BLaER1 treated with 17β-estradiol and CSF1 and Interleukin-3, amounts not matched to agents 10 nM and 100 nM (cell line): Measurements from ENCODE around the gene PLCG1.

Experiments
- H3K27ac ChIP-seq, 11 experiments: shearing (Covaris generic); formaldehyde crosslinking; 2 replicates each; pipeline ENCODE4 v1.8.1; 2022
- H3K27me3 ChIP-seq, 11 experiments: shearing (Covaris generic); formaldehyde crosslinking; 2 replicates each; pipeline ENCODE4 v1.8.1; 2022
- H3K36me3 ChIP-seq, 11 experiments: shearing (Covaris generic); formaldehyde crosslinking; 2 replicates each; pipeline ENCODE4 v1.8.1; 2022
- H3K4me1 ChIP-seq, 10 experiments: shearing (Covaris generic); formaldehyde crosslinking; 2 replicates each; pipeline ENCODE4 v1.8.1; 2022
- H3K4me2 ChIP-seq, 11 experiments: shearing (Covaris generic); formaldehyde crosslinking; 2 replicates each; pipeline ENCODE4 v1.8.1; 2022
- H3K4me3 ChIP-seq, 10 experiments: shearing (Covaris generic); formaldehyde crosslinking; 2 replicates each; pipeline ENCODE4 v1.8.1; 2022
- H3K9ac ChIP-seq, 11 experiments: shearing (Covaris generic); formaldehyde crosslinking; 2 replicates each; pipeline ENCODE4 v1.8.1; 2022
- H3K9me3 ChIP-seq, 11 experiments: shearing (Covaris generic); formaldehyde crosslinking; replicated peaks in 1 of 11; 2 replicates each; pipeline ENCODE4 v1.8.1; 2022
- H4K20me1 ChIP-seq, 11 experiments: shearing (Covaris generic); formaldehyde crosslinking; 2 replicates each; pipeline ENCODE4 v1.8.1; 2022
- Cebpa-rat ChIP-seq, 11 experiments: shearing (Covaris generic); IDR thresholded peaks; 2 replicates each; pipeline ENCODE4 v1.8.1; 2022

PLCG1 gene

DNA sequence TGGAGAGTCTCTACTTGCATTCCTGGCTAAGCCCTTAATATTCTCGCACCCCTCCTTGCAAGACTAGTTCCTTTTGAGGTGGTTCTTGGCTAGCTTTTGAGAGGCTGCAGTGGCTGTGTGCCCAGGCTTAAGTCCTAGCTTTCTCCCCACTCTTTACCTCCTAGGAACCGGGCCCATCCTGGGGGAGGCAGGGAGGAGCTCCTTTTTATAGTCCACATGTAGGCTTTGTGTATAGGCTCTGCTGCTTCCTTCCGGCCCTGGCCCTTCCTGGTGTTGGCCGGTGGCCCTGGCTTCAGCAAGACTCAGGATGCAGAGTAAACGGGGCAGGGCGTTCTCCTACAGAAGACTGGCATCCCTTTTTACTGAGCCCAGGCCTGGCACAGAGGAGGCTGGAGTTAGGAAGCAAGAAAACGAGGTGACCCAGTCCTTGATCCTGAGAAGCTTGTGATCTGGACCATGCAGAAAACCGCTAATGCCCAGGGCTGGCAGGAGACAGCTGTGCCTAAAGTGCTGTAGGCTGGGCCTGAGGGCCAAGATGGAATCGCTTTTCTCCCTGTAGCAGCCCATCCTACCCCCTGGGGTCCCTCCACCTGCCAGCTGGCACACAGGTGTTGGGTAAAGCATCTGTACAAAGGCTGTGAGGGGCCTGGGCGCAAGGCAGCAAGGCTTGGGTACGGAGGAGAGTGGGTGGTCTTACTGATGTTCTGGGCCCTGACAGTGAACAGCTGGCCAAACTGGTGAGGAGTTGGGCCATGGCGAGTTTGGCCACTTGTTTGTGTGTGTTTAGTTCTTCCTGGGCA lies 8.7 kb downstream of the PLCG1 start:
- H3K4me2 ChIP-seq, result peak overlapping the region in 8 of 11 experiments; percentile 23 to 66 (median 46); a peak in 17 of 22 replicates
- H4K20me1 ChIP-seq, result peaks cover 5 to 100% (median 100%) of the 10 kb centered on the region in 11 experiments; a peak in 20 of 22 replicates
- H3K36me3 ChIP-seq, result peaks cover 0 to 59% (median 32%) of the 10 kb centered on the region in 11 experiments; a peak in 17 of 22 replicates
- H3K4me1 ChIP-seq, result peaks cover 20 to 85% (median 76%) of the 10 kb centered on the region in 10 experiments
- no peaks in the 10 kb centered on the region for H3K9me3 ChIP-seq
- no peak for TF ChIP-seq Cebpa-rat (IDR thresholded peaks at IDR 0.05)
- no peak overlapping the region for H3K27ac ChIP-seq
- no peaks in the 10 kb centered on the region for H3K27me3 ChIP-seq
- H3K9ac ChIP-seq, result no peak overlapping the region
- H3K4me3 ChIP-seq, result no peak overlapping the region

DNA sequence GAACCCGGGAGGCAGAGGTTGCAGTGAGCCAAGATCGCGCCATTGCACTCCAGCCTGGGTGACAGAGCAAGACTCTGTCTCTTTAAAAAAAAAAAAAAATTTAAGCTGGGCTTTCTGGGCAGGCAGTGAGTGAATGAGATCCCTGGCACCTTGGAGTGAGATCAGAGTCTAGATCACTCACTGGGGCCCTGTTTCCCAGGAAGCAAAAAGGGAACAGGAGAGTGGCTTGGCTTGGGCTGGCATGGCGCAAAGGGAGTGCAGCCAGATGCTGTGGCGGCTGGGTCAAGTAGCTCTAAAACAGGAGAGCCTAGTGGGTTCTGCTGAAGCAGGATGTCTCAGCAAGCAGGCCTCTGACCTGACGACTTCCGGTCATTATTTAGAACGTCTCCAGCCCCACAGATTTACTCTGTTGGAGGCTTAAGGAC lies 10.4 kb downstream of the PLCG1 start:
- no peak overlapping the region for H3K4me3 ChIP-seq
- H3K36me3 ChIP-seq, result peaks cover 0 to 65% (median 32%) of the 10 kb centered on the region in 11 experiments; a peak in 17 of 22 replicates
- H4K20me1 ChIP-seq, result peaks cover 8 to 100% (median 100%) of the 10 kb centered on the region in 11 experiments; a peak in 20 of 22 replicates
- H3K4me2 ChIP-seq, result peak overlapping the region in 10 of 11 experiments; percentile 4 to 66 (median 42); a peak in 16 of 22 replicates
- H3K4me1 ChIP-seq, result peaks cover 7 to 76% (median 63%) of the 10 kb centered on the region in 10 experiments
- no peaks in the 10 kb centered on the region for H3K9me3 ChIP-seq
- TF ChIP-seq Cebpa-rat (IDR thresholded peaks at IDR 0.05), result no peak
- no peak overlapping the region for H3K27ac ChIP-seq
- no peak overlapping the region for H3K9ac ChIP-seq
- H3K27me3 ChIP-seq, result no peaks in the 10 kb centered on the region

DNA sequence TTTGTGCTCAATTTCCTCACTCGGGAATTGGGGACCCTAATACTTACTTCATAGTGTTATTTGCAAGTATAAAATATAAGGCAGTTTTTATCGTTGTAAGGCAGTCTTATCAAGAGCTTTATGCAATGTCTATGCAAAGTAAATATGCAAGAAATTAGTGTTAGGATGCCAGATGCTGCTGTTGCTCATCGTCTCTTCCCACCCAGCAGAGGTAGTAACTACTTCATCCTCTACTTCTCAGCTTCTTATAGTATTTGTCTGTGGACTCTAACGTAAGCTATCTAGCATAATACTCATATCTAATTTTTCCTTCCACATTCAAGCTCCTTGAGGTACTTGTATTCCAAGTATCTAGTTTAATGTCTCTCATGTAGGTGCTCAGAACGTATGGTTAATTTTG lies 11.6 kb downstream of the PLCG1 start:
- Histone ChIP-seq H3K27me3 (no peaks in the 10 kb centered on the region), H3K27ac (no peak overlapping the region), H3K36me3 (peaks cover 0 to 63% (median 27%) of the 10 kb centered on the region in 11 experiments; a peak in 17 of 22 replicates), H3K4me3 (no peak overlapping the region), H3K9me3 (no peaks in the 10 kb centered on the region), H3K4me2 (no peak overlapping the region), H3K4me1 (peaks cover under 1 to 75% (median 61%) of the 10 kb centered on the region in 10 experiments; a peak in 16 of 20 replicates), H3K9ac (no peak overlapping the region), H4K20me1 (peaks cover 5 to 100% (median 100%) of the 10 kb centered on the region in 11 experiments; a peak in 20 of 22 replicates)
- no peak for TF ChIP-seq Cebpa-rat (IDR thresholded peaks at IDR 0.05)

DNA sequence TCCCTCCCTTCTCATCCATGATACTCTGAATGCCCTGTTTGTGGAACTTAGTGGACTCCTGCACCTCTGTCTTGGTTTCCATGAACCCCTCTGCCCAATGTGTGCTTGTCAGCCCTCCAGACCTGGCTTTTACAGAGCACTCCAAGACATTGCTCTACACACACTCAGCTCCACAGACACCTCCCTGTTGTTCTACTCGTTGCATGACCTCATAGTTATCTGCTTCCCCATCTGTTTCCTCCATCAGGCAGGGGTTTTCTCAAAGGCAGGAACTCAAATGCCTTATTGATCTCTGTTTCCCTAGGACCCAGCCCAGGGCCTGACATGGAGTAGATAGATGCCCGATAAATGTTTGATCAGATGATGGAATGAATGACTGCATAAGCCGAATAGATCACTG lies 13.3 kb downstream of the PLCG1 start:
- Histone ChIP-seq H3K27ac (no peak overlapping the region), H4K20me1 (peaks cover 10 to 100% (median 100%) of the 10 kb centered on the region in 11 experiments; a peak in 20 of 22 replicates), H3K9ac (no peak overlapping the region), H3K4me3 (no peak overlapping the region), H3K36me3 (peaks cover 0 to 64% (median 22%) of the 10 kb centered on the region in 11 experiments; a peak in 11 of 22 replicates), H3K9me3 (no peaks in the 10 kb centered on the region), H3K4me2 (peak overlapping the region in 5 of 11 experiments; percentile 6 to 15 (median 9); a peak in 5 of 22 replicates), H3K27me3 (no peaks in the 10 kb centered on the region), H3K4me1 (peaks cover 7 to 82% (median 65%) of the 10 kb centered on the region in 10 experiments; a peak in 16 of 20 replicates)
- TF ChIP-seq Cebpa-rat (IDR thresholded peaks at IDR 0.05), result no peak

DNA sequence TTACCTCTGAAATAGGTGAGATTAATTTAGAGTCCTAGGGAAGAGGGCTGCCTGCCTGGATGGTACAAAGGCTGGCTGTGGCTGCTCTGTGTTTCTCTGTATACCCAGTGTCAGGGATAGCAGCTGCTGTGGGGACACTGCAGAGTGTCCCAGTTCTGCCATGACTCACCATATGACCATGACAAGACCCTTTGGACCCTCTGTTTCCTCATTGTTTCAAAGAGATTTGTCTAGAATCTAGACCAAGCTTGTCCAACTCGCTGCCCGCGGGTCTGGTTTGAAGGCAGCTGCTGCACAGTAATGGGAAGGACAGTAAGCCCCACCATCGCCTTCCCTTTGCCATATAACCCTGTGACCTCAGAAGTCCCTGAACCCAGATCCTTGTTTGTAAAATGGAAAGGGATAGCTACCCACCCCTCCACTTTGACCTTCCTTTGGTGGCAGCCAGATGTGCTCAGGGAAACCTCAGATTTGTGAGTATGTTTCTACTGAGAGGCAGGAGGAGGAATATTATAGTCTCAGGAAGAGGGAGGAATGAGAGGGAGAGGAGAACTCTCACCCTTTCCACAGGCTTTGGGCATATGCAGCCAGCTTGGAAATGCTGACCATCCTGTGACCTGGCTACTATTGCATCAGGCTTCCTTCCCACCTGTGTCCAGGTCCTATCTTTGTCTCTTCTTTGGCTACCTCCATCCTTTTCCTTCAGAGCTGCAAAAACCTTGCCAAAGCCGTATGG lies 14.0 kb downstream of the PLCG1 start:
- no peak overlapping the region for H3K27ac ChIP-seq
- H3K4me2 ChIP-seq, result peak overlapping the region in 1 of 11 experiments; percentile 15; a peak in 1 of 22 replicates
- H4K20me1 ChIP-seq, result peaks cover 16 to 100% (median 100%) of the 10 kb centered on the region in 11 experiments; a peak in 20 of 22 replicates
- no peaks in the 10 kb centered on the region for H3K9me3 ChIP-seq
- H3K36me3 ChIP-seq, result peaks cover 0 to 60% (median 21%) of the 10 kb centered on the region in 11 experiments; a peak in 11 of 22 replicates
- no peak overlapping the region for H3K4me3 ChIP-seq
- H3K9ac ChIP-seq, result no peak overlapping the region
- TF ChIP-seq Cebpa-rat (IDR thresholded peaks at IDR 0.05), result no peak
- no peaks in the 10 kb centered on the region for H3K27me3 ChIP-seq
- H3K4me1 ChIP-seq, result peaks cover 7 to 82% (median 65%) of the 10 kb centered on the region in 10 experiments; a peak in 18 of 20 replicates

DNA sequence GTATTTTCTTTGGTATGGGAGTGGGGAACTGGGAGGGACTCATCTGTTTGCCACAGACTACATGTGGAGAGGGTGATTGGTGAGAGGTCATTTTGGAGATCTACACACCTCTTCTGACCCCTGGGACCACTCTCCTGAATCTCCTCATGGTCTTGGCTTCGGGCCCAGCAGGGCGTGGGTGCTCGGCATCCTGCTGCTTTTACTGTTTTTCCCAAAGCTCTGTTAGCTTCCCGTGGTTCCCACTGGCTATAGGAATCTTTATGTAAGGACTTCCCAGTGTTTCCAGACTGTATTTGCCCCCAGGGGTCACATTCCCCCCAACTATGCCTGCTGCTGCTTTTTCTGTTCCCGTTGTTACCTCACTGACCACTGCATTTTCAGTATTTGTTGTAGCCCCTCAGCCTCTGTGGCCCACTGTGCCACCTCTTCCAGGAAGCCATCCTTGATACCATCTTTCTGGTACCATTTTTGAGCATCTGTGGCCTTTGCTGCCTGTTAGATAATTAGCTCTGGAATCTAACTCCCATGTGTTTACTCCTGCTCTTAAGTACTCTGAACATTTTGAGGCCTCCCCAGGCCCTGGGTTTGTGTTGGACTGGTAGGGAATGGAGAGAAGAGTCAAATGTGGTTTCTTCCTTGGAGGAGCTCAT lies 14.9 kb downstream of the PLCG1 start:
- H3K9me3 ChIP-seq, result no peaks in the 10 kb centered on the region
- no peak for TF ChIP-seq Cebpa-rat (IDR thresholded peaks at IDR 0.05)
- H3K4me1 ChIP-seq, result peaks cover 14 to 82% (median 65%) of the 10 kb centered on the region in 10 experiments
- H4K20me1 ChIP-seq, result peaks cover 19 to 100% (median 100%) of the 10 kb centered on the region in 11 experiments; a peak in 20 of 22 replicates
- H3K27me3 ChIP-seq, result no peaks in the 10 kb centered on the region
- no peak overlapping the region for H3K27ac ChIP-seq
- H3K4me3 ChIP-seq, result no peak overlapping the region
- H3K9ac ChIP-seq, result no peak overlapping the region
- H3K4me2 ChIP-seq, result peak overlapping the region in 5 of 11 experiments; percentile 0 to 28 (median 3); a peak in 3 of 22 replicates
- H3K36me3 ChIP-seq, result peaks cover 0 to 51% (median 14%) of the 10 kb centered on the region in 11 experiments; a peak in 11 of 22 replicates

DNA sequence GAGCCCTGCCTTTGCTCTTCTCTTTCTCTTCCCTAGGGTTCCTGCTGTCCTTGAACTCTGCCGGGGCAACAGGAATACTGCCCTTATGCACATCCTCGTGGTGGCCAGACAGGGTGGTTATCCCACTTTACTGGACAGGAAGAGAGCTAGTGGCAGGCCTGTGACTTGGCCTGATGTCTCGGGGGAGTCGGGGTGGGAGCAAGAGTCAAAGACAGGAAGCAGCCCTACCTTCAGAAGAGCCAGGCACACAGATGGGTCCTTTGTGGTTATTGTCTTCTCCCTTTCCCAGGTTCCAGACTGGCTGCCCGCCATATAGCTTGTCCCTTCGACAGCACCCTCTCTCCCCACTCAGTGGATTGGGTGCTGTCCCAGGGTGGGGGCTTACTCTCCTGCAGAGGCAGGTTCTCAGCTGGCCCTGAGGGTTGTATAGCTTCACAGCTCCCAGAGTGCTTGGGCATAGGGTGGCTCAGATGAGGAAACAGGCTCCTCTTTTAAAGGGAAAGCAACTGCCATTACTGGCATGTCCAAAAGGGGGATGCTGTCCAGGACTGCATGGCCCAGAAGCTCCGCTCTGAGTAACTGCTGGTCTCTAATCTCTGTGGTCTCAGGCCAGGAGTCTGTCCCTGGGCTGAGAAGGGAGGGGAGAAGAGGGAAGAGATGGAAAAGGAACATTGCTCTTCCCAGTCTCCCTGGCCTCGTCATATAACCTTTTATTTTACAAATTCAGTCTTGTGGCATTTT lies 17.3 kb downstream of the PLCG1 start:
- no peak overlapping the region; a peak in 1 of 22 replicates for H3K27ac ChIP-seq
- peak overlapping the region in 9 of 11 experiments; percentile 32 to 80 (median 69); a peak in 18 of 22 replicates for H3K4me2 ChIP-seq
- no peak overlapping the region for H3K4me3 ChIP-seq
- H3K27me3 ChIP-seq, result no peaks in the 10 kb centered on the region
- H3K9me3 ChIP-seq, result no peaks in the 10 kb centered on the region
- peaks cover 2 to 44% (median 21%) of the 10 kb centered on the region in 11 experiments; a peak in 19 of 22 replicates for H3K36me3 ChIP-seq
- H4K20me1 ChIP-seq, result peaks cover 19 to 100% (median 100%) of the 10 kb centered on the region in 11 experiments; a peak in 20 of 22 replicates
- peak overlapping the region in 1 of 11 experiments; percentile 21; a peak in 1 of 22 replicates for H3K9ac ChIP-seq
- H3K4me1 ChIP-seq, result peaks cover 19 to 75% (median 60%) of the 10 kb centered on the region in 10 experiments
- no peak for TF ChIP-seq Cebpa-rat (IDR thresholded peaks at IDR 0.05)
